MCF 10A (cell line): Measurements from ENCODE around the gene PLEKHA5. TPM values are rescaled to one million over a fixed set of nuclear protein-coding genes. Genes with fewer than 3 reads are reported as not detected.

ENCODE experiments used
- BruUV-seq: library from RNA; stranded (reverse); fragments of 400-500 nt; replicated peaks from 2 replicates; lab custom pipeline; 2021; lab: Mats Ljungman, UMichigan
- CTCF ChIA-PET: fragments of 300-600 bp; sonication (Branson Sonifier 250); formaldehyde crosslinking; extraction: SDS; loops from one replicate; lab custom pipeline; 2021; ENCODE audit warnings: antibody characterized with exemption, inconsistent platforms; lab: Yijun Ruan, JAX
- POLR2A ChIA-PET: fragments of 300-600, 350-650 bp; sonication (Branson Sonifier 250); formaldehyde crosslinking; extraction: SDS; loops from one replicate; lab custom pipeline; 2020; ENCODE audit warnings: antibody characterized with exemption, inconsistent platforms; lab: Yijun Ruan, JAX
- DNase-seq: peaks from one replicate; pipeline ENCODE4 v3.0.0-alpha.2; 2018; ENCODE audit not compliant: unreplicated experiment
- H3K27ac Mint-ChIP-seq: one replicate; pipeline ENCODE4 v1.8.0; 2022; ENCODE audit warnings: mild to moderate bottlenecking, low read depth, mixed read lengths; ENCODE audit not compliant: unreplicated experiment
- H3K27me3 Mint-ChIP-seq: one replicate; pipeline ENCODE4 v1.8.0; 2022; ENCODE audit warnings: mixed read lengths; ENCODE audit not compliant: insufficient read depth, unreplicated experiment
- H3K36me3 Mint-ChIP-seq: one replicate; pipeline ENCODE4 v1.8.0; 2022; ENCODE audit warnings: mild to moderate bottlenecking, moderate library complexity, mixed read lengths; ENCODE audit not compliant: insufficient read depth, unreplicated experiment
- H3K4me1 Mint-ChIP-seq: one replicate; pipeline ENCODE4 v1.8.0; 2022; ENCODE audit warnings: mixed read lengths; ENCODE audit not compliant: insufficient read depth, unreplicated experiment
- H3K4me3 Mint-ChIP-seq: one replicate; pipeline ENCODE4 v1.8.0; 2022; ENCODE audit warnings: mild to moderate bottlenecking, moderate library complexity, mixed read lengths; ENCODE audit not compliant: unreplicated experiment
- H3K9me3 Mint-ChIP-seq: one replicate; pipeline ENCODE4 v1.8.0; 2022; ENCODE audit warnings: mixed read lengths; ENCODE audit not compliant: unreplicated experiment
- CTCF ChIP-seq: fragments of 200-600 bp; IDR thresholded peaks from one replicate; pipeline ENCODE4 v1.8.0; 2022; ENCODE audit warnings: antibody characterized with exemption, mild to moderate bottlenecking; ENCODE audit not compliant: unreplicated experiment
- intact Hi-C: fragments of 100-400 bp; cut with micrococcal nuclease; formaldehyde crosslinking; loops from 2 replicates; pipeline ENCODE4 v1.14.1; 2022
- total RNA-seq: library from RNA; stranded (reverse); gene quantifications from 2 replicates; pipeline ENCODE4 v1.2.3, GENCODE V29; 2022

The PLEKHA5 gene
- total RNA-seq, 1 experiment from 2014 or later, result 25.2 TPM

GRCh38 chr12:19192710-19193109 is 63.2 kb downstream of the PLEKHA5 start:
- Mint-ChIP-seq H3K4me1 (peaks cover 20% of the 10 kb centered on the region), H3K36me3 (no peaks in the 10 kb centered on the region), H3K9me3 (no peaks in the 10 kb centered on the region), H3K27me3 (no peaks in the 10 kb centered on the region), H3K27ac (no peak overlapping the region), H3K4me3 (no peak overlapping the region)
- ChIA-PET POLR2A (no interaction called here), CTCF (interaction anchor here (1.6 kb wide), 1 partner anchor 11 kb away, joined by 6 read pairs; no protein-coding TSS in a partner anchor)
- intact Hi-C loops, result no loop called here
- no TSS peak for BruUV-seq
- TF ChIP-seq CTCF, result no peak
- no peak for DNase-seq

DNA sequence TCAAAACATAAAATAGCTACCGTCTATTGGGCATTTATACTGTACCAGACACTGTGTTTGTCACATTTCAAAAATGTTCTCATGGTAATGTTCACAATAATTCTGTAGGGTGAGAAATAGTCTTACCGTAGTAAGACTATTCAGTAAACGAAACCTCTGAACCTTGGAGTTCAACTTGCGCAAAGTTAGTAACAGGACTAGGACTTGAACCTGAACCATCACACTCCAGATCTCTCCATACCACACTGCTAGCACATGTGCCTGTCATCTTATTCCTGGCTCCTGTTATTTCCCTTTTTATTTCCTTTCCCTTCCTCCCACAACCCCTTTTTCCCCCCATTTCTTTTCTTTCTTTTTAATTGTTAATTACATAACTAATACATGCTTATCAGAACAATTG is 65.4 kb downstream of the PLEKHA5 start:
- TF ChIP-seq CTCF, result no peak
- Mint-ChIP-seq H3K4me3 (no peak overlapping the region), H3K27me3 (no peaks in the 10 kb centered on the region), H3K4me1 (peaks cover 17% of the 10 kb centered on the region), H3K36me3 (no peaks in the 10 kb centered on the region), H3K9me3 (no peaks in the 10 kb centered on the region), H3K27ac (no peak overlapping the region)
- DNase-seq, result no peak
- POLR2A ChIA-PET, result no interaction called here
- BruUV-seq, result no TSS peak
- intact Hi-C loops, result no loop called here
- CTCF ChIA-PET, result interaction anchor here (1.9 kb wide), 1 partner anchor 9 kb away, joined by 8 read pairs; no protein-coding TSS in a partner anchor

DNA sequence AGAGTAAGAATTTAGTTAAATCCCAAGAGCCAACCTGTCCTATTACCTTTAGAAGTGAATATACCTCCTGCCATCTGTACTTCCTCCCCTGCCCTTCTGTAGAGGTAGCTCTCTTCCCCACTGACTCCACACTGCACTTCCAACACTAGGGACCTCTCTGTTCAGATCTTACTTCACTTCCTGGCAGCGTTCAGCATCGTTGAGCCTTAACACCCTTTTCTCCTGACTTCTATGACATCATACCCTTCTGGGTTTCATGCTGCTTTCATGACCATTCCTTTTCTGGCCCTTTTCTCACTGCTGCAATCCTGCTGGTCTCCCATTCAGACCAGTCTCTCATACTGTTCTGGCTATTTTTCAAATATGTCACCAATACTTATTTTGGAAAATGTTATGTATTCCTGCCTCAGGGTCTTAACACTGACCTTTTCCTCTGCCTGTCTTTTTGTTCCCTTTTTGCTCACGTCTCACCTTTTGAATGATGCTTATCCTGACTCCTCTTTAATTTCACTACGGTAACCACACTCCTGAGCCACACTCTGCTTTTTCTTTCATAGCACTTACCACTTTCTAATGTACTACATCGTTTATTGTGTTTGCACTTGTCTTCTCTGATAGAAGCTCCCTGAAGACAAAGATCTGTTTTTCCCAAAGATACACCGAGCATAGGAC is 67.6 kb downstream of the PLEKHA5 start:
- no peak for DNase-seq
- Mint-ChIP-seq H3K9me3 (no peaks in the 10 kb centered on the region), H3K36me3 (no peaks in the 10 kb centered on the region), H3K4me1 (peaks cover 18% of the 10 kb centered on the region), H3K4me3 (no peak overlapping the region), H3K27ac (no peak overlapping the region), H3K27me3 (no peaks in the 10 kb centered on the region)
- BruUV-seq, result no TSS peak
- no peak for TF ChIP-seq CTCF
- intact Hi-C loops, result no loop called here
- ChIA-PET POLR2A (interaction anchor here (1.1 kb wide), 1 partner anchor 24 kb away, joined by 3 read pairs; no protein-coding TSS in a partner anchor), CTCF (interaction anchor here (1.0 to 1.1 kb wide), 2 partner anchors 10 to 11 kb away, joined by 3 to 4 read pairs; no protein-coding TSS in a partner anchor)

DNA sequence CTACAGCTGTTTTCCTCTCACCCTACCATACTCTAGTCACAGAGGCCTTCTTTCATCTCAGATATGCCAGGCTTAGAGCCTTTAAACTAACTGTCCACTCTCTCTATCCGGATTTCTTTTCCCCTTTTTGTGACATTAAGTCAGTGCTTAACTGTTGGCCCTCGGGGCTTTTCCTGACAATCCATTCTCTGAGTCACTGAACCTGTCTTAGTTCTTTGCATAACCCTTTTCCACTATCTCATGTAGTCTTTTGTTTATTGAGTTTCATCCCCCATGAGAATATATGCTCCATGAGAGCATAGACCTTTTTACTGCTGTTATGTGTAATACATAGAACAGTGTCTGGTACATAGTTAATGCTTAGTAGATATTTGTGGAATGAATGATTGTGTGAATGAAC is 68.7 kb downstream of the PLEKHA5 start:
- DNase-seq, result peak; percentile 78
- Mint-ChIP-seq H3K9me3 (no peaks in the 10 kb centered on the region), H3K36me3 (no peaks in the 10 kb centered on the region), H3K4me3 (no peak overlapping the region), H3K27me3 (no peaks in the 10 kb centered on the region), H3K27ac (no peak overlapping the region), H3K4me1 (peaks cover 24% of the 10 kb centered on the region)
- POLR2A ChIA-PET, result interaction anchor here (0.7 to 1.1 kb wide), 2 partner anchors 23 to 196 kb away, joined by 3 read pairs; no protein-coding TSS in a partner anchor
- no peak for TF ChIP-seq CTCF
- intact Hi-C loops, result no loop called here
- no TSS peak for BruUV-seq
- CTCF ChIA-PET, result interaction anchor here (2.1 kb wide), 1 partner anchor 12 kb away, joined by 16 read pairs; no protein-coding TSS in a partner anchor
